Right atrium auricular region (tissue), 2 donors: ENCODE measurements around the gene KCNF1. TPM values are rescaled to one million over a fixed set of nuclear protein-coding genes. Genes with fewer than 3 reads are reported as not detected.

Source experiments
- DNase-seq: peaks from one replicate; pipeline ENCODE4 v3.0.0-alpha.2; 2019; ENCODE audit warnings: low spot score
- H3K27ac ChIP-seq, 2 donors: fragments of 200-600 bp; sonication (generic); 1 replicate in 1 of 2; 2 replicates in 1 of 2; pipeline ENCODE4 v1.5.1; 2016 to 2019
- H3K27me3 ChIP-seq, 2 donors: fragments of 200-600 bp; sonication (generic); one replicate each; pipeline versions ENCODE4 v1.5.1 to v1.6.0; 2017 to 2019
- H3K36me3 ChIP-seq: fragments of 200-600 bp; sonication (generic); one replicate; pipeline ENCODE4 v1.5.1; 2016
- H3K4me1 ChIP-seq, 2 donors: fragments of 200-600 bp; sonication (generic); one replicate each; pipeline versions ENCODE4 v1.5.1 to v1.6.0; 2017 to 2019
- H3K4me3 ChIP-seq, 2 donors: fragments of 200-600 bp; sonication (generic); 1 replicate in 1 of 2; 2 replicates in 1 of 2; pipeline ENCODE4 v1.5.1; 2017 to 2019; ENCODE audit warnings: mild to moderate bottlenecking in 1 of 2, moderate library complexity in 1 of 2
- H3K9me3 ChIP-seq, 2 donors: fragments of 200-600 bp; sonication (generic); one replicate each; pipeline ENCODE4 v1.5.1; 2019
- total RNA-seq, 2 donors: library from RNA; depleted of rRNA; stranded (reverse); fragments of >200 nt; gene quantifications; one replicate each; pipeline ENCODE4 v1.1.0, GENCODE V29; 2016
- TF ChIP-seq, protein P1 (sequence below), 2 donors: fragments of 200-600 bp; sonication (generic); IDR thresholded peaks; one replicate each; pipeline ENCODE4 v1.5.1; 2019; ENCODE audit warnings: antibody characterized with exemption in 2 of 2

KCNF1 gene
- total RNA-seq, 2 donors from 2014 or later: 0.30 to 0.94 TPM

DNA sequence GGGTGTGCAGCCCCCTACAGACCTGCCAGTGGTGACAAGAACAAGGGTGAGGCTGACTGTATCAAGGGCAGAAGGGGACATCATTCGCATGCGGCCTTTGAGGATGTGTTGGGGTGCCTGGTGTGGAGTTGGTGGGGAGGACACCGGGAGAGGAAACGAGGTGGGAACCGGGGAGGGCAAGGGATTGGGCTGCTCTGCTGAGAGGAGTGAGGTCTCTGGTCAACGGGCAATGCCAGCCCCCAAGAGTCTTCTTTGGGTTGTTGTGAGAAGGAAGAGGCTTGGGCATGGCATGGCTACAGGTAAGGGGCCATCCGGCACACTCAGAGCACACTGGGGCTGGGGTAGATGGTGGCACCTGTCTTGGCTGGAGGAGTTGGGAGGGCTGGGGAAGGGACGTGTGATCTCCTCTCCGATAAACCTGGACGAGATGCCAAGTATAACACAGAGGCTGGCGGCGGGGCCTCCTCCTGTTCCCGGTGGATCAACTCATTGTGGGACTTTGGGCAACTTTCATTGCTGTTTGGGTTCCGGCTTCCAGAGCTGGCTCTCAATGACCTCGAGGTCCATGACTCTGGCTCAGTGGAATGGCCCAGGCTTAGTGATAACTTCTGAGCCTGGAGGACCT, 37.0 kb downstream of the KCNF1 start:
- Histone ChIP-seq H3K4me3 (no peak overlapping the region), H3K4me1 (no peaks in the 10 kb centered on the region), H3K36me3 (no peaks in the 10 kb centered on the region), H3K27me3 (no peaks in the 10 kb centered on the region), H3K9me3 (no peaks in the 10 kb centered on the region), H3K27ac (no peak overlapping the region)
- TF ChIP-seq, protein P1, sequence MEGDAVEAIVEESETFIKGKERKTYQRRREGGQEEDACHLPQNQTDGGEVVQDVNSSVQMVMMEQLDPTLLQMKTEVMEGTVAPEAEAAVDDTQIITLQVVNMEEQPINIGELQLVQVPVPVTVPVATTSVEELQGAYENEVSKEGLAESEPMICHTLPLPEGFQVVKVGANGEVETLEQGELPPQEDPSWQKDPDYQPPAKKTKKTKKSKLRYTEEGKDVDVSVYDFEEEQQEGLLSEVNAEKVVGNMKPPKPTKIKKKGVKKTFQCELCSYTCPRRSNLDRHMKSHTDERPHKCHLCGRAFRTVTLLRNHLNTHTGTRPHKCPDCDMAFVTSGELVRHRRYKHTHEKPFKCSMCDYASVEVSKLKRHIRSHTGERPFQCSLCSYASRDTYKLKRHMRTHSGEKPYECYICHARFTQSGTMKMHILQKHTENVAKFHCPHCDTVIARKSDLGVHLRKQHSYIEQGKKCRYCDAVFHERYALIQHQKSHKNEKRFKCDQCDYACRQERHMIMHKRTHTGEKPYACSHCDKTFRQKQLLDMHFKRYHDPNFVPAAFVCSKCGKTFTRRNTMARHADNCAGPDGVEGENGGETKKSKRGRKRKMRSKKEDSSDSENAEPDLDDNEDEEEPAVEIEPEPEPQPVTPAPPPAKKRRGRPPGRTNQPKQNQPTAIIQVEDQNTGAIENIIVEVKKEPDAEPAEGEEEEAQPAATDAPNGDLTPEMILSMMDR (IDR thresholded peaks at IDR 0.05): no peak
- no peak for DNase-seq

GRCh38 chr2:10949835-10950234, 38.1 kb downstream of the KCNF1 start:
- TF ChIP-seq, protein P1 (IDR thresholded peaks at IDR 0.05): no peak
- Histone ChIP-seq H3K27me3 (no peaks in the 10 kb centered on the region), H3K9me3 (no peaks in the 10 kb centered on the region), H3K27ac (no peak overlapping the region), H3K36me3 (no peaks in the 10 kb centered on the region), H3K4me1 (no peaks in the 10 kb centered on the region), H3K4me3 (no peak overlapping the region)
- DNase-seq: no peak

- Histone ChIP-seq H3K27ac (no peak overlapping the region), H3K4me3 (no peak overlapping the region), H3K36me3 (no peaks in the 10 kb centered on the region), H3K9me3 (no peaks in the 10 kb centered on the region), H3K4me1 (no peaks in the 10 kb centered on the region), H3K27me3 (no peaks in the 10 kb centered on the region)
- TF ChIP-seq, protein P1 (IDR thresholded peaks at IDR 0.05): no peak
- DNase-seq: no peak
Measured at GRCh38 chr2:10951558-10952414, 40.1 kb downstream of the KCNF1 start.

DNA sequence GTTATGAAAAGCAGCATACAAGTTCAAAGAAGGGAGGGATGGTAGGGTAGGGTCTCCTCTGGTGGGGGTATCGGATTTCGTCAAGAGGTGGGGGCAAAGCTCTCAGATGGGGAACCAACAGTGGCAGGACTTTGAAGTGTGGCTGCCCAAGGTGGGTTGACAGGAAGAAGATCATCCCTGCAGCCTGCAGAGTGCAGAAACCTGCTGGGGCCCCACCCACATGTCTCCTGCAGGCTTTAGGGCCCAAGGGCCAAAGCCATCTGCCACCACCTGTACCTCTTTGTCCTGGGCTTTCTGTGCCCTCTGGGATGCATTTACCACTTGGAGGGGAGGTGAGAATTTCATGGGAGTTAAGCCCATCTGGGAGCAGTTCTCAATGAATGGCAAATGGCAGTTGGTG, 42.7 kb downstream of the KCNF1 start:
- H3K36me3 ChIP-seq: no peaks in the 10 kb centered on the region
- no peaks in the 10 kb centered on the region for H3K27me3 ChIP-seq
- DNase-seq: no peak
- H3K9me3 ChIP-seq: no peaks in the 10 kb centered on the region
- H3K27ac ChIP-seq: no peak overlapping the region
- H3K4me1 ChIP-seq: no peaks in the 10 kb centered on the region
- no peak overlapping the region for H3K4me3 ChIP-seq
- TF ChIP-seq, protein P1 (IDR thresholded peaks at IDR 0.05): no peak

DNA sequence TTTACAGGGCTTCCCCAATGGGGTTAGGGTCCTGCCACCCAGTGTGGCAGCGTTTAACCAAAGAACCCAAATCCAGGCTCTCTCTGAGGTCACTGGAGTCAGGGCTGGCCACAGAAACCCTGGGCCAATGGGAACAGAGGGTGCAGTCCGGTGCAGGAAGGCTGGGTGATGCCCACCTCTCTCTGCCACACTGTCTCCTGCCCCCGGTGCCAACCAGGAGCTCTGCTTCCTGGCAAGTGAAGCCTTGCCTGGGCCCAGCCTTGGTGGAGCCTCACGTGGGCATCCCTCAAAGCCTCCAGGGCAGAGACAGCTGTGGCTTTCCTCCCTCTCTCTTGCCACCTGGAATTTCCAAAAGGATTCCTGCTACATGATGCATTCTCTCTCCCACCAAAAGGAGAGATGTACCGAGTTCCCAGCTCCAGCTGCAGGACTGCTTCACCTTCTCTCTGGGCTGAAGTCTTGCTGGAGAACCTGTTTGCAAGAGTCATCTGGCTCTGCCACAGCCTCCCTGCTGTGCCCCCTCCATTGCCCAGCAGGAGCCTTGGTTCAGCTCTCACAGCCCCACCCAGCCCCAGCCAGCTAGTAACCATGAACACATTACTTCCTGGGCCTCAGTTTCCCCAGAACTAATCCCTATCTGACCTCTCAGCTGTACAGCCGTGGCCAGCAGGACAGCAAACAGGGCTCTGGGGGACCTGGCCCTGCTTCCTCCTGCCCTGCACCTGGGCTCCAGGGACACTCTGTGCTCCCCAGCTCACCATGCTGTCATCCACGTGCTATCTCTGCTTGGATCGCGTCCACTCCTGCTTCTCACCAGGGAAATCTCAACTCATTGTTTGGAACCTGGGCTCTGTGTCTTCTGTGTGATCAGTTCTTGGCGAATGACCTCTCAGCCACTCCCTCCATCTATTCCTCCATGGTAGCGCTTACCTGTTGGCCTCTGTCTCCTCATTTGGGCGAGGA, 43.4 kb downstream of the KCNF1 start:
- no peaks in the 10 kb centered on the region for H3K36me3 ChIP-seq
- H3K9me3 ChIP-seq: no peaks in the 10 kb centered on the region
- H3K4me3 ChIP-seq: no peak overlapping the region
- no peaks in the 10 kb centered on the region for H3K4me1 ChIP-seq
- no peaks in the 10 kb centered on the region for H3K27me3 ChIP-seq
- no peak overlapping the region for H3K27ac ChIP-seq
- TF ChIP-seq, protein P1 (IDR thresholded peaks at IDR 0.05): no peak
- no peak for DNase-seq
